SK-N-SH (cell line): Measurements from ENCODE around the gene CD164L2. TPM values are rescaled to one million over a fixed set of nuclear protein-coding genes. Genes with fewer than 3 reads are reported as not detected.
A peak's percentile ranks its signal among the peaks of the same experiment; 100 is the strongest.

ENCODE experiments used
- CTCF ChIA-PET: fragments of 300-600, 350-600 bp; formaldehyde crosslinking; extraction: SDS; loops from one replicate; lab custom pipeline; 2021; lab: Yijun Ruan, JAX
- POLR2A ChIA-PET: fragments of 350-600 bp; sonication (Branson Sonifier 250); formaldehyde crosslinking; extraction: SDS; loops from one replicate; lab custom pipeline; 2020; ENCODE audit warnings: antibody characterized with exemption, inconsistent platforms; lab: Yijun Ruan, JAX
- DNase-seq: peaks from one replicate; pipeline ENCODE4 v3.0.0; 2012
- H2AFZ ChIP-seq: fragments of 200-600 bp; sonication (generic); 2 replicates; pipeline ENCODE4 v1.8.1; 2016; ENCODE audit warnings: antibody characterized with exemption, mild to moderate bottlenecking, low read depth
- H3F3A ChIP-seq: fragments of 200-600 bp; sonication (generic); replicated peaks from 2 replicates; pipeline ENCODE3; 2016; ENCODE audit warnings: antibody characterized with exemption, mild to moderate bottlenecking; ENCODE audit not compliant: insufficient read depth
- H3K27ac ChIP-seq, 2 experiments: fragments of 200-500 bp in 1 of 2; fragments of 200-600 bp in 1 of 2; sonication (Bioruptor generic) in 1 of 2; sonication (generic), shearing (Covaris generic) in 1 of 2; 2 replicates each; pipeline versions ENCODE4 v1.5.1 to v1.6.1; 2014 to 2016; ENCODE audit warnings: low read depth in 2 of 2, inconsistent platforms in 1 of 2, low read length in 1 of 2, mild to moderate bottlenecking in 1 of 2, mixed read lengths in 1 of 2
- H3K27me3 ChIP-seq: fragments of 200-600 bp; sonication (generic), shearing (Covaris generic); 2 replicates; pipeline ENCODE4 v1.6.1; 2016; ENCODE audit warnings: mixed run types; ENCODE audit not compliant: insufficient read depth
- H3K36me3 ChIP-seq, 2 experiments: fragments of 200-500 bp in 1 of 2; fragments of 200-600 bp in 1 of 2; sonication (Bioruptor generic) in 1 of 2; sonication (generic) in 1 of 2; replicated peaks in 1 of 2; 2 replicates each; pipeline versions ENCODE3 to v1.5.1; 2014 to 2016; ENCODE audit warnings: low read length in 1 of 2, mild to moderate bottlenecking in 1 of 2; ENCODE audit not compliant: insufficient read depth in 2 of 2, control insufficient read depth in 1 of 2
- H3K4me1 ChIP-seq, 2 experiments: fragments of 200-500 bp in 1 of 2; fragments of 200-600 bp in 1 of 2; sonication (Bioruptor generic) in 1 of 2; sonication (generic), shearing (Covaris generic) in 1 of 2; 2 replicates each; pipeline versions ENCODE4 v1.5.1 to v1.6.1; 2014 to 2016; ENCODE audit warnings: low read depth in 1 of 2, low read length in 1 of 2, mixed run types in 1 of 2; ENCODE audit not compliant: insufficient read depth in 2 of 2, control insufficient read depth in 1 of 2
- H3K4me2 ChIP-seq: fragments of 200-600 bp; sonication (generic), shearing (Covaris generic); 2 replicates; pipeline ENCODE4 v1.6.1; 2017; ENCODE audit warnings: mixed run types
- H3K4me3 ChIP-seq, 2 experiments: fragments of 200-500 bp in 1 of 2; fragments of 200-600 bp in 1 of 2; sonication (Bioruptor generic) in 1 of 2; sonication (generic), shearing (Covaris generic) in 1 of 2; 2 replicates each; pipeline versions ENCODE4 v1.5.1 to v1.8.1; 2014 to 2016; ENCODE audit warnings: low read depth in 2 of 2, inconsistent platforms in 1 of 2, low read length in 1 of 2, mild to moderate bottlenecking in 1 of 2, mixed read lengths in 1 of 2, moderate library complexity in 1 of 2
- H3K79me2 ChIP-seq: fragments of 200-600 bp; sonication (generic); 2 replicates; pipeline ENCODE4 v1.8.1; 2017; ENCODE audit warnings: mild to moderate bottlenecking; ENCODE audit not compliant: insufficient read depth
- H3K9ac ChIP-seq: fragments of 200-600 bp; sonication (generic); 2 replicates; pipeline ENCODE4 v1.6.1; 2017; ENCODE audit warnings: mixed run types
- H3K9me2 ChIP-seq: fragments of 200-600 bp; sonication (generic); 2 replicates; pipeline ENCODE4 v1.6.1; 2017; ENCODE audit warnings: mixed run types
- H3K9me3 ChIP-seq: fragments of 200-600 bp; sonication (generic); 2 replicates; pipeline ENCODE4 v1.6.1; 2017; ENCODE audit warnings: mixed run types, mild to moderate bottlenecking, moderate library complexity
- H4K20me1 ChIP-seq: fragments of 200-600 bp; sonication (generic); 2 replicates; pipeline ENCODE4 v1.6.1; 2017; ENCODE audit warnings: mild to moderate bottlenecking, mixed run types; ENCODE audit not compliant: insufficient read depth
- EZH2phosphoT487 ChIP-seq: fragments of 200-600 bp; sonication (generic); IDR thresholded peaks from 2 replicates; pipeline ENCODE4 v1.6.1; 2017; ENCODE audit warnings: low read depth, mixed run types, mild to moderate bottlenecking, antibody characterized with exemption, moderate library complexity, borderline replicate concordance
- GABPA ChIP-seq: IDR thresholded peaks from 2 replicates; pipeline ENCODE4 v1.4.0; 2012; ENCODE audit warnings: low read depth, mild to moderate bottlenecking
- PBX3 ChIP-seq: IDR thresholded peaks from 2 replicates; pipeline ENCODE4; 2012
- REST ChIP-seq: IDR thresholded peaks from 2 replicates; pipeline ENCODE4 v1.6.1; 2012; ENCODE audit warnings: mild to moderate bottlenecking, low read depth, low read length, moderate library complexity
- USF1 ChIP-seq: IDR thresholded peaks from 2 replicates; pipeline ENCODE4 v1.4.0; 2012; ENCODE audit warnings: low read depth, borderline replicate concordance
- WGBS: methylation state at CpG from one replicate; pipeline ENCODE4 v1.1.6; 2017; ENCODE audit warnings: low lambda C conversion rate; 5-methylcytosine and 5-hydroxymethylcytosine counted together
- polyA plus RNA-seq, 3 experiments: library from polyadenylated mRNA; depleted of rRNA; stranded (reverse); fragments of >200 nt; gene quantifications; 2 replicates each; pipeline ENCODE4 v1.2.3, GENCODE V29; 2012

The CD164L2 gene
- polyA plus RNA-seq, 1 of the 3 experiments (the other 2 are of a cell fraction): 0.05 TPM

GRCh38 chr1:27356619-27357280 is 26.4 kb downstream of the CD164L2 start:
- H3K79me2 ChIP-seq: no peaks in the 10 kb centered on the region
- CTCF ChIA-PET: interaction anchor here (0.6 to 12.3 kb wide), 47 partner anchors 8 to 314 kb away, joined by 3 to 219 read pairs (median 6); partner anchors contain the start of genes AHDC1, CD164L2, FCN3 and FGR
- POLR2A ChIA-PET: interaction anchor here (1.6 to 1.7 kb wide), 2 partner anchors 8 kb away, joined by 3 to 5 read pairs; no protein-coding TSS in a partner anchor

More at GRCh38 chr1:27356619-27357280, 26.4 kb downstream of the CD164L2 start:
- Histone ChIP-seq H2AFZ (no peak overlapping the region), H3K9me2 (no peaks in the 10 kb centered on the region), H3K9ac (no peak overlapping the region), H3F3A (no peaks in the 10 kb centered on the region), H3K4me3 (no peak overlapping the region), H3K9me3 (no peaks in the 10 kb centered on the region), H3K36me3 (peaks cover 4 to 15% of the 10 kb centered on the region in 2 experiments), H3K4me2 (no peak overlapping the region)
- peak; percentile 56 for DNase-seq
- TF ChIP-seq EZH2phosphoT487 (no peak), REST (no peak), GABPA (no peak), USF1 (no peak), PBX3 (no peak)
- TF ChIP-seq, all 33 proteins: peak for 0
- Histone ChIP-seq H3K27me3 (no peaks in the 10 kb centered on the region), H3K27ac (no peak overlapping the region), H3K4me1 (peaks cover 0 to 5% of the 10 kb centered on the region in 2 experiments; a peak in 1 of 4 replicates), H4K20me1 (no peaks in the 10 kb centered on the region)
- 92% methylated on average over 27 of the region's 37 CpGs for WGBS
